K562 (cell line): ENCODE results near the gene SLC12A4. TPM values are rescaled to one million over a fixed set of nuclear protein-coding genes. Genes with fewer than 3 reads are reported as not detected.

Experiments
- CHCHD3 ChIP-seq: fragments of 250-450 bp; sonication (Bioruptor Pico); IDR thresholded peaks from 2 replicates; pipeline ENCODE4 v2.1.2; 2022; ENCODE audit warnings: mild to moderate bottlenecking
- CREBBP ChIP-seq: IDR thresholded peaks from one replicate; pipeline ENCODE4 v1.6.1; 2012; ENCODE audit warnings: low read depth, mild to moderate bottlenecking, control low read depth, inconsistent platforms, low read length
- CXXC5 ChIP-seq: fragments of 250-450 bp; sonication (Bioruptor Pico); IDR thresholded peaks from 2 replicates; pipeline ENCODE4 v1.8.0; 2022; ENCODE audit warnings: inconsistent platforms, mild to moderate bottlenecking, moderate library complexity
- DIDO1 ChIP-seq: fragments of 450-650 bp; IDR thresholded peaks from 2 replicates; pipeline ENCODE4 v1.6.1; 2016; ENCODE audit warnings: low read depth, missing biosample characterization, missing genetic modification characterization
- ETS2 ChIP-seq: IDR thresholded peaks from 2 replicates; pipeline ENCODE4 v1.6.1; 2016; ENCODE audit warnings: borderline replicate concordance, missing genetic modification characterization, mild to moderate bottlenecking, moderate library complexity, missing compliant biosample characterization; ENCODE audit not compliant: poor library complexity, severe bottlenecking
- GATA2 ChIP-seq: sonication (generic); formaldehyde crosslinking; IDR thresholded peaks from 2 replicates; pipeline ENCODE4 v1.4.0; 2020; ENCODE audit warnings: mild to moderate bottlenecking, missing genetic modification reagents
- GTF2E2 ChIP-seq: fragments of 200-800 bp; sonication (Bioruptor generic); IDR thresholded peaks from 2 replicates; pipeline ENCODE4 v1.6.1; 2016; ENCODE audit warnings: missing genetic modification characterization, missing compliant biosample characterization
- LEF1 ChIP-seq: fragments of 450-650 bp; IDR thresholded peaks from 2 replicates; pipeline ENCODE4 v1.6.1; 2016; ENCODE audit warnings: mild to moderate bottlenecking
- MED1 ChIP-seq: sonication (generic); formaldehyde crosslinking; IDR thresholded peaks from 2 replicates; pipeline ENCODE4 v1.8.1; 2023; ENCODE audit warnings: missing genetic modification reagents, borderline replicate concordance
- NCOA1 ChIP-seq: fragments of 450-650 bp; IDR thresholded peaks from 2 replicates; pipeline ENCODE4 v1.6.1; 2016; ENCODE audit warnings: low read depth
- POLR2AphosphoS2 ChIP-seq: IDR thresholded peaks from 2 replicates; pipeline ENCODE4 v1.6.1; 2012; ENCODE audit warnings: low read length, improper control_type of control experiment
- SAP30 ChIP-seq: fragments of 200-600 bp; sonication (generic); IDR thresholded peaks from 2 replicates; pipeline ENCODE4 v1.6.1; 2012; ENCODE audit warnings: borderline replicate concordance, low read depth, mild to moderate bottlenecking, moderate library complexity, low read length, control low read depth, inconsistent platforms; ENCODE audit not compliant: insufficient read depth, poor library complexity, severe bottlenecking
- STAT5B ChIP-seq: fragments of 250-450 bp; sonication (Bioruptor Pico); IDR thresholded peaks from 2 replicates; pipeline ENCODE4 v1.8.0; 2021; ENCODE audit warnings: mild to moderate bottlenecking, inconsistent platforms
- ZBTB49 ChIP-seq: sonication (generic); formaldehyde crosslinking; IDR thresholded peaks from 2 replicates; pipeline ENCODE4 v1.8.0; 2022; ENCODE audit warnings: missing genetic modification reagents, mild to moderate bottlenecking, borderline replicate concordance
- ZNF143 ChIP-seq: sonication (generic); formaldehyde crosslinking; IDR thresholded peaks from 2 replicates; pipeline ENCODE4 v1.9.0; 2022; ENCODE audit warnings: mild to moderate bottlenecking, missing genetic modification reagents
- ZNF175 ChIP-seq: fragments of 200-800 bp; sonication (Bioruptor generic); IDR thresholded peaks from 2 replicates; pipeline ENCODE4 v1.6.1; 2016; ENCODE audit warnings: low read depth, mild to moderate bottlenecking, missing genetic modification characterization, missing compliant biosample characterization
- polyA plus RNA-seq, 8 experiments: library from polyadenylated mRNA; depleted of rRNA in 4 of 8; stranded (reverse) in 5 of 8; unstranded in 3 of 8; fragments of >200 nt; fragmentation: Nextera tagmentation in 2 of 8; fragmentation: Illumina TruSeq in 1 of 8; extraction: Ambion mirVana in 2 of 8; extraction: Trizol in 1 of 8; gene quantifications; 2 replicates each; pipeline versions ENCODE4 v1.2.1 to v1.2.3, GENCODE V29; 2011 to 2014; ENCODE audit warnings: inconsistent platforms in 1 of 8, missing spikeins in 1 of 8
- total RNA-seq, 7 experiments: library from RNA; depleted of rRNA in 6 of 7; stranded (reverse); fragments of >200 nt in 6 of 7; fragmentation: Illumina TruSeq in 2 of 7; extraction: Trizol in 2 of 7; gene quantifications; 2 replicates each; pipeline versions ENCODE4 v1.2.1 to v1.2.3, GENCODE V29; 2011 to 2021; ENCODE audit warnings: low replicate concordance in 1 of 7
- TF ChIP-seq, protein P1 (sequence below): fragments of 250-450 bp; sonication (Bioruptor Pico); IDR thresholded peaks from 2 replicates; pipeline ENCODE4 v1.8.0; 2021; ENCODE audit warnings: mild to moderate bottlenecking, moderate library complexity
- TF ChIP-seq, protein P2 (sequence below): fragments of 250-450 bp; sonication (Bioruptor Pico); IDR thresholded peaks from 2 replicates; pipeline ENCODE4 v1.5.0; 2021; ENCODE audit warnings: mild to moderate bottlenecking, moderate library complexity
- TF ChIP-seq, protein P3 (sequence below): sonication (generic); formaldehyde crosslinking; IDR thresholded peaks from 2 replicates; pipeline ENCODE4 v1.8.0; 2023; ENCODE audit warnings: mild to moderate bottlenecking, missing genetic modification reagents

SLC12A4 gene
- total and polyA plus RNA-seq, 9 of the 15 experiments (the other 6 are each of a cell fraction or from before 2014, with no cell fraction given), result 0.75 to 43.5 (median 15.0) TPM

GRCh38 chr16:67993207-67994039 is 25.0 kb upstream of the SLC12A4 start (continued):
- TF ChIP-seq, protein P1, sequence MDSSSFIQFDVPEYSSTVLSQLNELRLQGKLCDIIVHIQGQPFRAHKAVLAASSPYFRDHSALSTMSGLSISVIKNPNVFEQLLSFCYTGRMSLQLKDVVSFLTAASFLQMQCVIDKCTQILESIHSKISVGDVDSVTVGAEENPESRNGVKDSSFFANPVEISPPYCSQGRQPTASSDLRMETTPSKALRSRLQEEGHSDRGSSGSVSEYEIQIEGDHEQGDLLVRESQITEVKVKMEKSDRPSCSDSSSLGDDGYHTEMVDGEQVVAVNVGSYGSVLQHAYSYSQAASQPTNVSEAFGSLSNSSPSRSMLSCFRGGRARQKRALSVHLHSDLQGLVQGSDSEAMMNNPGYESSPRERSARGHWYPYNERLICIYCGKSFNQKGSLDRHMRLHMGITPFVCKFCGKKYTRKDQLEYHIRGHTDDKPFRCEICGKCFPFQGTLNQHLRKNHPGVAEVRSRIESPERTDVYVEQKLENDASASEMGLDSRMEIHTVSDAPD, result no peak
- TF ChIP-seq CXXC5 (CRISPR knock-in tag), result peak; percentile 83
- TF ChIP-seq STAT5B, result no peak
- no peak for TF ChIP-seq ZBTB49 (CRISPR knock-in tag)
- TF ChIP-seq CHCHD3 (CRISPR knock-in tag), result no peak
- peak; percentile 65 for TF ChIP-seq SAP30
- TF ChIP-seq ZNF175, result no peak
- TF ChIP-seq, protein P2, sequence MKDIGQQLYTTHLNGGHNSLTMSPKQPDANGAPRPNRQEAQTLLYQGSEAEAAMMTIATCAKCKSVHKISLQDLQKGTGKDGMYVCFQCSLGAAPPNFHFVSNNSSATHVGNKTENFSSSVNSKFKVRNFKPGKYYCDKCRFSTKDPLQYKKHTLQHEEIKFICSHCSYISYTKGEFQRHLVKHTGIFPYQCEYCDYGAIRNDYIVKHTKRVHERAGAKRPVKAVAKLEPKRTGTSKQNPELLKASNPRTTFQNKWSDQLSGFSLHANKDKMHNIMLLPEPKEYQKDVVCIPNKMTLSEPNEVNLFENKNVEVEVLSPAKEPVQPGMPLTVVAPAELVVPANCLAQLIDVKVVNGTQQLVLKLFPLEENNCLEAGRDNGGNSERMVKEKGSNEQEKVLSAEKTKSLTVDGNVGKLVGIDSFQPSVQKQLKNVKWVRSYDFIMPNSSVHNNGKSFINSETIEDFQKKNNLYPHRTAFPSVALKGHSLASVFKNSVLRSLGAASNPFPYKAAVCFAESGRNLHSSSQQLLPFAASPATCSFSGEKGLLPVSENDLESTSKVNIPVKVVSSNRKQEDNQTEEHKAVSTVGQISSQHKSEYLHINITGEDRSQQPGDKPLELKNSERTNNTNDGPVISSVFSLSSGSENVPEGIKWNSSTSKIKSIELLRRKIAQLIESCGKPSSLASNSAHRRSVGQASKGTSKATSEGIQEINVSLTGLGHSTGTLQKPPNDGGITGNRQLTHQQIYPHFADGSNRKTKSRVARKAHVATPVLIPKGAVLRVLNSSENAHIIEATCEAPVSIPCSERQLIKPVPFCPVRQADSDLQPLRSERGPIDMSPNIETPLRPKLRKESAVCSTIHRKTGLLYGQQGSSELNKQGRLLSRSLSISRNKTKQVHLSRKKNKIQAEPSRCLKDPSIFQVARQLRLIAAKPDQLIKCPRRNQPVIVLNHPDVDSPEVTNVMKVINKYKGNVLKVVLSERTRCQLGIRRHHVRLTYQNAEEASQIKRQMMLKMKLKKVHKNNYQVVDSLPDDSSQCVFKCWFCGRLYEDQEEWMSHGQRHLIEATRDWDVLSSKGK (CRISPR knock-in tag), result no peak
- no peak for TF ChIP-seq ETS2 (tag)
- no peak for TF ChIP-seq GATA2 (CRISPR knock-in tag)
- TF ChIP-seq LEF1, result no peak; the same call in 1 of the 2 replicates
- TF ChIP-seq CREBBP, result no peak
- TF ChIP-seq DIDO1 (tag), result no peak
- no peak for TF ChIP-seq MED1
- TF ChIP-seq NCOA1, result 0 out of 2 replicates have a peak, but pooled peaks have one; percentile 21
- no peak for TF ChIP-seq GTF2E2 (tag)
- TF ChIP-seq POLR2AphosphoS2, result no peak
- TF ChIP-seq, protein P3, sequence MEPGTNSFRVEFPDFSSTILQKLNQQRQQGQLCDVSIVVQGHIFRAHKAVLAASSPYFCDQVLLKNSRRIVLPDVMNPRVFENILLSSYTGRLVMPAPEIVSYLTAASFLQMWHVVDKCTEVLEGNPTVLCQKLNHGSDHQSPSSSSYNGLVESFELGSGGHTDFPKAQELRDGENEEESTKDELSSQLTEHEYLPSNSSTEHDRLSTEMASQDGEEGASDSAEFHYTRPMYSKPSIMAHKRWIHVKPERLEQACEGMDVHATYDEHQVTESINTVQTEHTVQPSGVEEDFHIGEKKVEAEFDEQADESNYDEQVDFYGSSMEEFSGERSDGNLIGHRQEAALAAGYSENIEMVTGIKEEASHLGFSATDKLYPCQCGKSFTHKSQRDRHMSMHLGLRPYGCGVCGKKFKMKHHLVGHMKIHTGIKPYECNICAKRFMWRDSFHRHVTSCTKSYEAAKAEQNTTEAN (CRISPR knock-in tag), result 0 out of 2 replicates have a peak, but pooled peaks have one; percentile 33
- no peak for TF ChIP-seq ZNF143 (CRISPR knock-in tag)
